ENCODE results near the gene GCG.

GCG gene

DNA sequence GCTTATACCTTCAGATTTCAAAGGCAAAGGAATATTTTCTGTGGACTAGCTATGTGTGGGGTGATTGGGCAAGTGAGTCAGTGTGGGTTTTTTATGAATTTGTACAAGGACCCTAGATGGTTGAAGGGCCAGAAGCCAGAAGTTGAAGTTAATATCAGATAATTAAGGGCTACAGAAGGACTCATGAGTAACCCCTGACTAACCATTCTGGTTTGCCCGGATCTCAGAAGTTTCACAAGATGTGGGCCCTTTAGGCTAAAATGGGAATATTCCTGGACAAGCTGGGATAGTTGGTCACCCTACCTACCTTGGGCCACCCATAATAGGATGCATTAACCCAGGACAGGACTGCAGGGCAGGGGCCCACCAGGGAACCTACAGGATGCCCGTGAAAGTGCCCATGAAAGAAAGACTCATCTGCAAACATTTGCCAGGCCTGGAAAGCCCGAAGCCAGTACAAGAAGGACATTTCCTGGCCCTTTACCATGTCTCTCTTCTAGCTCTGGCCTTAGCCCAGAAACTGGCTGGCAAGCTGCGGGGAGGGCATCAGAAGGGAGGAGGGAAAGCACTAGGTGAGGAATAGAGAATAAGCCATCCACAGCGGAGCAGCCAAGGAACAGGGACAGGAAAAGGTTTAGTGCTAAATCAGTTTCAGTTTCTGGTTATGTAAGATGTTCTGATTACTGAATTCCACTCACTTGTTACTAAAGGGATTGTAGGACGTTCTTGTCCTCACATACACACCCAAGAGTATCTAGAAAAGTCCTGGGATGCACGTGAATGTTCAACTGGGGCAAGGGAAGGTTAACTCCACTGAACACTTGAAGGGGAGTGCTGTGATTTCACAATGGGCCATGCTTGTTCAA, 33.6 kb downstream of the GCG start:
- H4K20me1 ChIP-seq (ENCODE audit: low read depth, low read length), result no peaks in the 10 kb centered on the region
- no peak overlapping the region for H3K4me2 ChIP-seq (ENCODE audit: low read depth, low read length, poor library complexity, severe bottlenecking)
- H3K36me3 ChIP-seq (ENCODE audit: low read length), result no peaks in the 10 kb centered on the region
- no peaks in the 10 kb centered on the region for H3F3A ChIP-seq (ENCODE audit: insufficient read depth)
- no peak overlapping the region for H3K9ac ChIP-seq (ENCODE audit: low read length)
- H3K9me2 ChIP-seq (replicated peaks; ENCODE audit: insufficient read depth, low read length), result no peaks in the 10 kb centered on the region
- no peaks in the 10 kb centered on the region for H3K9me3 ChIP-seq (ENCODE audit: insufficient read depth, low read length)
- no peaks in the 10 kb centered on the region for H3K27me3 ChIP-seq (ENCODE audit: low read length)
- no peak overlapping the region for H3K4me3 ChIP-seq (ENCODE audit: insufficient read depth, low read length, poor library complexity, severe bottlenecking)
- H3K27ac ChIP-seq (ENCODE audit: low read depth, low read length), result no peak overlapping the region
- H3K79me2 ChIP-seq (ENCODE audit: insufficient read depth, low read length), result no peaks in the 10 kb centered on the region
- H2AFZ ChIP-seq (ENCODE audit: low read depth, low read length, severe bottlenecking), result no peak overlapping the region
- TF ChIP-seq, protein P1, sequence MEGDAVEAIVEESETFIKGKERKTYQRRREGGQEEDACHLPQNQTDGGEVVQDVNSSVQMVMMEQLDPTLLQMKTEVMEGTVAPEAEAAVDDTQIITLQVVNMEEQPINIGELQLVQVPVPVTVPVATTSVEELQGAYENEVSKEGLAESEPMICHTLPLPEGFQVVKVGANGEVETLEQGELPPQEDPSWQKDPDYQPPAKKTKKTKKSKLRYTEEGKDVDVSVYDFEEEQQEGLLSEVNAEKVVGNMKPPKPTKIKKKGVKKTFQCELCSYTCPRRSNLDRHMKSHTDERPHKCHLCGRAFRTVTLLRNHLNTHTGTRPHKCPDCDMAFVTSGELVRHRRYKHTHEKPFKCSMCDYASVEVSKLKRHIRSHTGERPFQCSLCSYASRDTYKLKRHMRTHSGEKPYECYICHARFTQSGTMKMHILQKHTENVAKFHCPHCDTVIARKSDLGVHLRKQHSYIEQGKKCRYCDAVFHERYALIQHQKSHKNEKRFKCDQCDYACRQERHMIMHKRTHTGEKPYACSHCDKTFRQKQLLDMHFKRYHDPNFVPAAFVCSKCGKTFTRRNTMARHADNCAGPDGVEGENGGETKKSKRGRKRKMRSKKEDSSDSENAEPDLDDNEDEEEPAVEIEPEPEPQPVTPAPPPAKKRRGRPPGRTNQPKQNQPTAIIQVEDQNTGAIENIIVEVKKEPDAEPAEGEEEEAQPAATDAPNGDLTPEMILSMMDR (IDR thresholded peaks at IDR 0.05; ENCODE audit: insufficient read depth, low read length, poor library complexity, severe bottlenecking), result no peak
- no peak for TF ChIP-seq EZH2phosphoT487 (conservative IDR thresholded peaks at IDR 0.05; ENCODE audit: low read length)

DNA sequence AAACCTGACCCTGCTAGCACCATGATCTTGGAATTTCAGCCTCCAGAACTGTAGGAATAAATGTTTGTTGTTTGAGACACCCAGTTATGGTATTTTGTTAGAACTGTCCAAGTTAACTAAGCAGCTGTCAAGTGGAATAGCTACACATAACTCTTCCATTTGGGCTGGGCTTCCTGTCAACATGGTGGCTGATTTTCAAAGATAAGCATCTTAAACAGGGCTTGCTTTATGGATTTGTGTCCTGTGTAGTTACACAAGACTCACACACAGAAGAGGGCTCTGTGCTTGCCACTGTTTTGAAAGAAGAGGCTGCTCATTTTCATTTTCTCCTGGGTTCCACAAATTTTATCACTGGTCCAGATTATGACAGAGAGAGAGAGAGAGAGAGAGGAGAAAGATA, 35.7 kb downstream of the GCG start:
- no peaks in the 10 kb centered on the region for H3K9me3 ChIP-seq (ENCODE audit: insufficient read depth, low read length)
- H3K4me3 ChIP-seq (ENCODE audit: insufficient read depth, low read length, poor library complexity, severe bottlenecking), result no peak overlapping the region
- no peak overlapping the region for H3K4me2 ChIP-seq (ENCODE audit: low read depth, low read length, poor library complexity, severe bottlenecking)
- no peaks in the 10 kb centered on the region for H3K27me3 ChIP-seq (ENCODE audit: low read length)
- no peak overlapping the region for H2AFZ ChIP-seq (ENCODE audit: low read depth, low read length, severe bottlenecking)
- H3K79me2 ChIP-seq (ENCODE audit: insufficient read depth, low read length), result no peaks in the 10 kb centered on the region
- no peaks in the 10 kb centered on the region for H3K36me3 ChIP-seq (ENCODE audit: low read length)
- TF ChIP-seq EZH2phosphoT487 (conservative IDR thresholded peaks at IDR 0.05; ENCODE audit: low read length), result no peak
- no peaks in the 10 kb centered on the region for H4K20me1 ChIP-seq (ENCODE audit: low read depth, low read length)
- H3K9me2 ChIP-seq (replicated peaks; ENCODE audit: insufficient read depth, low read length), result no peaks in the 10 kb centered on the region
- no peaks in the 10 kb centered on the region for H3F3A ChIP-seq (ENCODE audit: insufficient read depth)
- no peak overlapping the region for H3K27ac ChIP-seq (ENCODE audit: low read depth, low read length)
- H3K9ac ChIP-seq (ENCODE audit: low read length), result no peak overlapping the region

DNA sequence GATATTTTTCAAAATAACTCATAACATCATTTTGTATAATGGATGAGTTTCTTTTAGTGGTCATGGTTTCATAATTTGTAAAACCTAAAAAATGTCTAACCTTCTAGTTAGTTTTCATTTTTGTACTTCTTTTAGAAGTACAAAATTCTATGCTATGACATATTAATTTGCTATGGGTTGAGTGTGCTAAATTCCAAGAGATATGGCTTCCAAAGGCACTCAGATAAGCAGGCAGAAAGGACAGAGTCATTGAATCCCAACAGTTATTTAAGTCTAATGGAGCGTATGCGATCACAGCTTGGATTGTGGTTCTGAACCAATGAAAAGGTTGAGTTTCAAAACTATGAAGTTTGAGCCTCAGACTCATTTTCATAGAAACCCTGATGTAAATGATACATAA, 37.0 kb downstream of the GCG start:
- no peak for TF ChIP-seq EZH2phosphoT487 (conservative IDR thresholded peaks at IDR 0.05; ENCODE audit: low read length)
- TF ChIP-seq, protein P1 (IDR thresholded peaks at IDR 0.05; ENCODE audit: insufficient read depth, low read length, poor library complexity, severe bottlenecking), result no peak
- Histone ChIP-seq H4K20me1 (ENCODE audit: low read depth, low read length) (no peaks in the 10 kb centered on the region), H3K27ac (ENCODE audit: low read depth, low read length) (no peak overlapping the region), H3K4me2 (ENCODE audit: low read depth, low read length, poor library complexity, severe bottlenecking) (no peak overlapping the region), H3K4me3 (ENCODE audit: insufficient read depth, low read length, poor library complexity, severe bottlenecking) (no peak overlapping the region), H3K9ac (ENCODE audit: low read length) (no peak overlapping the region), H3K9me3 (ENCODE audit: insufficient read depth, low read length) (no peaks in the 10 kb centered on the region), H3K9me2 (replicated peaks; ENCODE audit: insufficient read depth, low read length) (no peaks in the 10 kb centered on the region), H3K79me2 (ENCODE audit: insufficient read depth, low read length) (no peaks in the 10 kb centered on the region), H3K36me3 (ENCODE audit: low read length) (no peaks in the 10 kb centered on the region), H2AFZ (ENCODE audit: low read depth, low read length, severe bottlenecking) (no peak overlapping the region), H3K27me3 (ENCODE audit: low read length) (no peaks in the 10 kb centered on the region), H3F3A (ENCODE audit: insufficient read depth) (no peaks in the 10 kb centered on the region)

DNA sequence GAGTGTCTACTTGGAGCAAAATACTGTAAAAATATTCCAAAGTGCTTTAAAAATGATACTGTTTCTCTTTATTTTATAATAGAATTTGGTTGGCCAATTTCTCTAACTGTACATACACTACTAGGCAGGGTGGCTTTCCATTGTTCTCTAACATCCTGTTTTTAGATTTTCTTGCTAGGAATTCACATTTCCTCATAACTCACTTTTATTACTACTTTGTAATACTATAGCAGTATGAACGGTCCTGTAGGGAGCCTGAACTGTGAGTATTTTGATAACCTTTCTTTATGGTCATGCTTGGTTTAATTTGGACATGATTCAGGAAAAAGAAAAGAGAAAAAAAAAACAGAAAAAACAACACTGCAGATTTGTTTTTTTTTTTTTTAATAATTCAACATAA, 37.8 kb downstream of the GCG start:
- H3K4me2 ChIP-seq (ENCODE audit: low read depth, low read length, poor library complexity, severe bottlenecking), result no peak overlapping the region
- TF ChIP-seq, protein P1 (IDR thresholded peaks at IDR 0.05; ENCODE audit: insufficient read depth, low read length, poor library complexity, severe bottlenecking), result no peak
- TF ChIP-seq EZH2phosphoT487 (conservative IDR thresholded peaks at IDR 0.05; ENCODE audit: low read length), result no peak

More for the DNA sequence above, 37.8 kb downstream of the GCG start:
- H3K9me2 ChIP-seq (replicated peaks; ENCODE audit: insufficient read depth, low read length), result no peaks in the 10 kb centered on the region
- no peaks in the 10 kb centered on the region for H3K9me3 ChIP-seq (ENCODE audit: insufficient read depth, low read length)
- no peaks in the 10 kb centered on the region for H3F3A ChIP-seq (ENCODE audit: insufficient read depth)
- H3K36me3 ChIP-seq (ENCODE audit: low read length), result no peaks in the 10 kb centered on the region
- no peak overlapping the region for H3K27ac ChIP-seq (ENCODE audit: low read depth, low read length)
- H4K20me1 ChIP-seq (ENCODE audit: low read depth, low read length), result no peaks in the 10 kb centered on the region
- no peaks in the 10 kb centered on the region for H3K27me3 ChIP-seq (ENCODE audit: low read length)
- H3K4me3 ChIP-seq (ENCODE audit: insufficient read depth, low read length, poor library complexity, severe bottlenecking), result no peak overlapping the region
- H3K9ac ChIP-seq (ENCODE audit: low read length), result no peak overlapping the region
- H2AFZ ChIP-seq (ENCODE audit: low read depth, low read length, severe bottlenecking), result no peak overlapping the region
- H3K79me2 ChIP-seq (ENCODE audit: insufficient read depth, low read length), result no peaks in the 10 kb centered on the region

All from SU-DHL-6 (cell line).